AG04449 (cell line): ENCODE measurements around the gene FAT1.

Experiments
- CTCF ChIA-PET: fragments of 350-600 bp; formaldehyde crosslinking; extraction: SDS; loops from one replicate; lab custom pipeline; 2021; ENCODE audit warnings: antibody characterized with exemption; lab: Yijun Ruan, JAX
- POLR2A ChIA-PET: fragments of 400-600, 350-600 bp; formaldehyde crosslinking; extraction: SDS; loops from one replicate; lab custom pipeline; 2020; ENCODE audit warnings: antibody characterized with exemption, inconsistent platforms; lab: Yijun Ruan, JAX
- DNase-seq: peaks from one replicate; pipeline ENCODE4 v3.0.0-alpha.2; 2010; ENCODE audit warnings: low read depth, low spot score
- H3K4me3 ChIP-seq: 2 replicates; pipeline ENCODE4 v1.5.1; 2011; ENCODE audit warnings: low read depth, mild to moderate bottlenecking, control low read depth, low read length
- CTCF ChIP-seq: IDR thresholded peaks from one replicate; pipeline ENCODE4 v1.5.1; 2011; ENCODE audit warnings: mild to moderate bottlenecking, moderate library complexity, low read length, control low read depth, inconsistent platforms; ENCODE audit not compliant: insufficient read depth; ENCODE audit errors: missing control alignments

FAT1 gene

GRCh38 chr4:186569533-186570192 lies 154.0 kb downstream of the FAT1 start:
- no peak for DNase-seq
- H3K4me3 ChIP-seq, result no peak overlapping the region; the same call in 1 of the 2 replicates
- ChIA-PET CTCF (interaction anchor here (0.7 to 2.2 kb wide), 2 partner anchors 18 to 264 kb away, joined by 3 to 9 read pairs; no protein-coding TSS in a partner anchor), POLR2A (no interaction called here)
- no peak for TF ChIP-seq CTCF

GRCh38 chr4:186566068-186566467 lies 157.6 kb downstream of the FAT1 start:
- POLR2A ChIA-PET, result no interaction called here
- no peak for DNase-seq
- TF ChIP-seq CTCF, result no peak
- H3K4me3 ChIP-seq, result no peak overlapping the region
- CTCF ChIA-PET, result no interaction called here

- no peak for DNase-seq
- TF ChIP-seq CTCF, result no peak
- ChIA-PET CTCF (interaction anchor here (0.8 kb wide), 1 partner anchor 10 kb away, joined by 3 read pairs; no protein-coding TSS in a partner anchor), POLR2A (no interaction called here)
- no peak overlapping the region for H3K4me3 ChIP-seq
Observed at GRCh38 chr4:186563761-186564160, 159.9 kb downstream of the FAT1 start.

GRCh38 chr4:186561748-186562147 lies 161.9 kb downstream of the FAT1 start:
- TF ChIP-seq CTCF, result no peak
- H3K4me3 ChIP-seq, result no peak overlapping the region
- ChIA-PET CTCF (no interaction called here), POLR2A (no interaction called here)
- DNase-seq, result no peak

- H3K4me3 ChIP-seq, result no peak overlapping the region
- DNase-seq, result no peak
- TF ChIP-seq CTCF, result no peak
- CTCF ChIA-PET, result no interaction called here
- POLR2A ChIA-PET, result no interaction called here
Observed at GRCh38 chr4:186560647-186561046, 163.0 kb downstream of the FAT1 start.

- ChIA-PET CTCF (interaction anchor here (0.7 kb wide), 1 partner anchor 29 kb away, joined by 3 read pairs; no protein-coding TSS in a partner anchor), POLR2A (interaction anchor here (0.6 kb wide), 1 partner anchor 11 kb away, joined by 3 read pairs; no protein-coding TSS in a partner anchor)
- no peak overlapping the region for H3K4me3 ChIP-seq
- no peak for TF ChIP-seq CTCF
- peak; percentile 29 for DNase-seq
Observed at GRCh38 chr4:186557486-186557885, 166.2 kb downstream of the FAT1 start.
